AG04449 (cell line): ENCODE results near the gene KSR1.

Experiments
- CTCF ChIA-PET: fragments of 350-600 bp; formaldehyde crosslinking; extraction: SDS; loops from one replicate; lab custom pipeline; 2021; ENCODE audit warnings: antibody characterized with exemption; lab: Yijun Ruan, JAX
- POLR2A ChIA-PET: fragments of 400-600, 350-600 bp; formaldehyde crosslinking; extraction: SDS; loops from one replicate; lab custom pipeline; 2020; ENCODE audit warnings: antibody characterized with exemption, inconsistent platforms; lab: Yijun Ruan, JAX
- DNase-seq: peaks from one replicate; pipeline ENCODE4 v3.0.0-alpha.2; 2010; ENCODE audit warnings: low read depth, low spot score
- H3K4me3 ChIP-seq: 2 replicates; pipeline ENCODE4 v1.5.1; 2011; ENCODE audit warnings: low read depth, mild to moderate bottlenecking, control low read depth, low read length
- TF ChIP-seq, protein P1 (sequence below): IDR thresholded peaks from one replicate; pipeline ENCODE4 v1.5.1; 2011; ENCODE audit warnings: mild to moderate bottlenecking, moderate library complexity, low read length, control low read depth, inconsistent platforms; ENCODE audit not compliant: insufficient read depth; ENCODE audit errors: missing control alignments

The KSR1 gene

DNA sequence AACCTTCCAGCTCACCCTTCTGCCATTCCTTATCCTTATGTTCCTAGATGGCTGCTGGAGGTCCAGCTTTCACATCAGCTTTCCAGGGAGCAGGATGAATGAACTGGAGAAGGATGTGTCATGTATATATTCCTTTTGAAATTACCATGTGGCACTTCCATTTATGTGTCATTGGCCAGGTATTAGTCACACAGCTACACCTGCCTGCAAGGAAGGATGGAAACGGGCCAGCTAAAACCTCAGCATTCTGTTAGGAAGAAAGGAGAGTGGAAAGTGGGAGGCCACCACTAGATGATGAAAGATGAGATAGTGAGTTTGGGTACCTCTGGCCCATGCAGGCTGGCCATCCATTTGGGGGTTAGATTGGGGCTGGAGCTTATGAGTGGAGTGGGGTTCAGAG lies 67.5 kb downstream of the KSR1 start:
- ChIA-PET POLR2A (no interaction called here), CTCF (interaction anchor here (1.7 kb wide), 1 partner anchor 11 kb away, joined by 4 read pairs; no protein-coding TSS in a partner anchor)
- TF ChIP-seq, protein P1, sequence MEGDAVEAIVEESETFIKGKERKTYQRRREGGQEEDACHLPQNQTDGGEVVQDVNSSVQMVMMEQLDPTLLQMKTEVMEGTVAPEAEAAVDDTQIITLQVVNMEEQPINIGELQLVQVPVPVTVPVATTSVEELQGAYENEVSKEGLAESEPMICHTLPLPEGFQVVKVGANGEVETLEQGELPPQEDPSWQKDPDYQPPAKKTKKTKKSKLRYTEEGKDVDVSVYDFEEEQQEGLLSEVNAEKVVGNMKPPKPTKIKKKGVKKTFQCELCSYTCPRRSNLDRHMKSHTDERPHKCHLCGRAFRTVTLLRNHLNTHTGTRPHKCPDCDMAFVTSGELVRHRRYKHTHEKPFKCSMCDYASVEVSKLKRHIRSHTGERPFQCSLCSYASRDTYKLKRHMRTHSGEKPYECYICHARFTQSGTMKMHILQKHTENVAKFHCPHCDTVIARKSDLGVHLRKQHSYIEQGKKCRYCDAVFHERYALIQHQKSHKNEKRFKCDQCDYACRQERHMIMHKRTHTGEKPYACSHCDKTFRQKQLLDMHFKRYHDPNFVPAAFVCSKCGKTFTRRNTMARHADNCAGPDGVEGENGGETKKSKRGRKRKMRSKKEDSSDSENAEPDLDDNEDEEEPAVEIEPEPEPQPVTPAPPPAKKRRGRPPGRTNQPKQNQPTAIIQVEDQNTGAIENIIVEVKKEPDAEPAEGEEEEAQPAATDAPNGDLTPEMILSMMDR = no peak
- no peak overlapping the region for H3K4me3 ChIP-seq
- DNase-seq = no peak

DNA sequence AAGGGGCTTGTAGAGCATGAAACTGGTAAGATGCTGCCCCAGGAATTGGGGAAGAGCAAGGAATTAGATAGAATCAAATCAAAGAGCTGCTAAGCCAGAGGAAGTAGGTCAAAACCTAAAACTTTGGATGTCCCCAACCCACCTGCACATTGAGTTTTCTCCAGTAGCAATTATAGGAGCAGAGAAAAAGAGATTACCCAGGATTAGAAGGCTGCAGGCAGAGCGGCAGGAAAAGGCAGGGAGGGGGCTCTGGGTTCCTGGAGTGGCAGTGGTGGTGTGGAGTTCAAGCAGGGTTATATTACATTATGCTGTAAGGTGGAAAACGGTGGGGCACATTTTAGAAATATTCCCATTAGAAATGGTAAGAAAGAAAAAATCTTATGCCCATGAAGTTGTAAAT lies 68.3 kb downstream of the KSR1 start:
- ChIA-PET POLR2A (no interaction called here), CTCF (interaction anchor here (1.3 to 1.7 kb wide), 2 partner anchors 10 to 13 kb away, joined by 3 to 4 read pairs; no protein-coding TSS in a partner anchor)
- TF ChIP-seq, protein P1 = no peak
- H3K4me3 ChIP-seq = no peak overlapping the region
- no peak for DNase-seq

DNA sequence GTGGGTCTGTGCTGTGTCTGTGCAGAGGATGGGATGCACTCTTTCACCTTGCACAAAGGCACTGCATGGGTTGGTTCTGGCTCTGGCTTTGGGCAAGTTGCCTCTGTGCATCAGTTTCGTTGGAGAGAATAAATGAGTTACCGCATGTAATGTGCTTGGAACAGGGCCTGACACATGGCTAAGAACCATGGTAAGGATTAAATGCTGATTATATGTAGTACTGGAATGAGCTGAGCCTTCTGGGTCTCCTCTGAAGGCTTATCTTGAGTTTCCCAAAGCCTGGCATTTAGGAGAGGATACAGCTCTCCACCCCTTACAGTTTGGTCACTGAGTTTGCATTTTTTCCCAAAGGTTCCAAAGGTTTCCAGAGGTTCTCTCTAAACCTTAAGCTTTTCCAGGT lies 69.1 kb downstream of the KSR1 start:
- CTCF ChIA-PET = interaction anchor here (1.3 kb wide), 1 partner anchor 14 kb away, joined by 3 read pairs; no protein-coding TSS in a partner anchor
- POLR2A ChIA-PET = interaction anchor here (0.6 kb wide), 1 partner anchor 10 kb away, joined by 3 read pairs; no protein-coding TSS in a partner anchor
- TF ChIP-seq, protein P1 = no peak
- H3K4me3 ChIP-seq = no peak overlapping the region
- no peak for DNase-seq

DNA sequence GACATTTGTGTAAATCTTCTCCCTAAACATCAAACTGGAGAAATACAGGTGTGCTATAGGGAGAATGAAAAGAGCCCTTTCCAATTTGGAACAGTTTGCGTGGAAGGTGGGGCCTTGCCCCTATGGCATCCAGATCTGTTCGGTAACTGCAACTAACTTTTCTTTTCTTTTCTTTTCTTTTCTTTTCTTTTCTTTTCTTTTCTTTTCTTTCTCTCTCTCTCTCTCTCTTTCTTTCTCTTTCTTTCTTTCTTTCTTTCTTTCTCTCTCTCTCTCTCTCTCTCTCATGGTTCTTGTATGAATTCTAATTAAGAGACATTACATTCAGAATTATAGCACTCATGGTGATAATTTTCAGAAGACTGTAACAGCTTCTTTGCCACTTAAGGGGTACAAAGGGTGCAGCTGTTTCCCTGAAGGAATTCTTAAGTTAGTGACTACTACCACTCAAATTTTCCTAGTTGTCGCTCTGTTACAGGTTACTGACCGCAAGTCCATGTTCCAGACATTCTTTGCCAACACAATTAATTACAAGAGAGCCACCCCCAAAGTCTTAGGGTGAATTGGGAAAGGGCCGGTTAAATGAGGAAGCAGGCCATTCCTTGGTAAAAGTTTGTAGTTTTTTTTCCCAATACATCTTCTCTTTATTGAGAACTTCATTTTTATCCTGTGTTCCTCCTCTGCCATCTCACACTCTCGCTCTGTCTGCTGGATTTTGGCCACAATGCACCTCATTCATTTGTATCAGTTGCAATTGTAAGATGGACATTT lies 69.8 kb downstream of the KSR1 start:
- POLR2A ChIA-PET = no interaction called here
- no peak overlapping the region for H3K4me3 ChIP-seq
- CTCF ChIA-PET = interaction anchor here (1.1 to 1.3 kb wide), 2 partner anchors 74 to 76 kb away, joined by 4 read pairs; no protein-coding TSS in a partner anchor
- TF ChIP-seq, protein P1 = no peak
- DNase-seq = no peak

DNA sequence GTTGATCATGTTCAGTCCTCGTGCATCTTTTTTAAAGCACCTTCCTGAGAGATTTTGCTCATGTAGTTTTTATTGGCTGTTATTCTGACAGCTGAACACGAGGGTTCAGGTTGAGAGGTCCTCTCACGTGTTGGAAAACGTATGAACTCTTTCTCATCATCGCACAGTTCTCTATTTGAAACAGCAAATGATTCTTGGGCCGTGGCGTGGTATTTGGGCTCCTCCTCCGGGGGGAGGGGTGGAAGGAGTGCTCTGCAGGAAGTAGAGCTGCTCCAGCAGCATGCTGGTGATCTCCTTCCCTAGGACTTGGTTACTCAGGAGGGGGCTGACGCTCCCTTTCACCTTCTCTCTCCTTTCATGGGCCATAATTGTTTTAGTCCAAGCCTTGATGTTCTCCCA lies 70.4 kb downstream of the KSR1 start:
- TF ChIP-seq, protein P1 = no peak
- no peak for DNase-seq
- POLR2A ChIA-PET = no interaction called here
- no peak overlapping the region for H3K4me3 ChIP-seq
- CTCF ChIA-PET = interaction anchor here (1.1 to 1.3 kb wide), 2 partner anchors 74 to 76 kb away, joined by 4 read pairs; no protein-coding TSS in a partner anchor

DNA sequence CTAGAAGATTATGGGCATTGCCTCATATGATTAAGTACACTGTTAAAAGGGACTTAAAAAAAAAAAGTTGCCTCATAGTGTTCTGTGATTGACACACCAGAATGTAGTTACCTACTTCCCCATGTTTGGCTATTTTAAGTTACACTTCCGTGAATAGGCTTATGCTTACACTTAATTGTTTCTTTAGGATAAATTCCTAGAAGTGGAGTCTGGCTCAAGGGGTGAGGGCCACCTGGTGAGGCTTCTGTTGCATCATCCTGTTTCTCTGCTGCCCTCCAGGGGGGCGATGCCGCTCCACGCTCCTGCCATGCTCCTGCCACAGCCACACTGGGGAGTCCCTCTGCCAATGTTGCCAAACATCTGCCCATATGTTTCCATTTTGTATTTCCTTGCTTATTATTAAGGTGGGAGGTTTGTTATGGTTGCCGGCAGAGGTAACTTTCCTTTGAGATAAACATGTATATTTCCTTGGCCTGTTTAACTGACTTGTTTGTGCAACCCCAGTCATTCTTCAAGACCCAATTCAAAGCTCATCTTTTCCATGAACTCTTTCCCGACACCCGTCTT lies 73.1 kb downstream of the KSR1 start:
- CTCF ChIA-PET = interaction anchor here (0.6 to 0.7 kb wide), 2 partner anchors 11 kb away, joined by 3 read pairs; no protein-coding TSS in a partner anchor
- no peak overlapping the region for H3K4me3 ChIP-seq
- TF ChIP-seq, protein P1 = no peak
- no peak for DNase-seq
- POLR2A ChIA-PET = no interaction called here
